GM12878 (cell line): ENCODE data around the gene COQ6.
"Not testable (repeated sequence)": the region's sequence is repeated elsewhere in the genome, so short reads cannot be mapped to it uniquely, and the experiment has no call there.

Experiments used
- RELA ChIP-seq: fragments of 450-650 bp; IDR thresholded peaks from 2 replicates; pipeline ENCODE4 v1.8.0; 2014; ENCODE audit warnings: borderline replicate concordance; ENCODE audit not compliant: partially characterized antibody
- SUZ12 ChIP-seq: fragments of 200-600 bp; sonication (generic); IDR thresholded peaks from one replicate; pipeline ENCODE4 v1.6.1; 2018; ENCODE audit warnings: antibody characterized with exemption, mild to moderate bottlenecking; ENCODE audit not compliant: unreplicated experiment

GRCh38 chr14:73994926-73995325, 44.8 kb downstream of the COQ6 start:
- not testable (repeated sequence) for TF ChIP-seq RELA, SUZ12
